Raji (cell line): ENCODE measurements around the gene TRIM4.

Experiments
- POLR2A ChIP-seq: IDR thresholded peaks from 2 replicates; pipeline ENCODE4 v1.6.1; 2011; ENCODE audit warnings: low read depth, low read length, control low read depth; ENCODE audit not compliant: insufficient read depth

Gene TRIM4

GRCh38 chr7:99926321-99926720 lies 7.0 kb upstream of the TRIM4 start:
- TF ChIP-seq POLR2A = no peak

- no peak for TF ChIP-seq POLR2A
Measured at GRCh38 chr7:99923200-99923599, 3.9 kb upstream of the TRIM4 start.

GRCh38 chr7:99920149-99920548 lies 819 bp upstream of the TRIM4 start:
- TF ChIP-seq POLR2A = no peak

GRCh38 chr7:99919814-99920112 lies 433 bp upstream of the TRIM4 start:
- no peak for TF ChIP-seq POLR2A

DNA sequence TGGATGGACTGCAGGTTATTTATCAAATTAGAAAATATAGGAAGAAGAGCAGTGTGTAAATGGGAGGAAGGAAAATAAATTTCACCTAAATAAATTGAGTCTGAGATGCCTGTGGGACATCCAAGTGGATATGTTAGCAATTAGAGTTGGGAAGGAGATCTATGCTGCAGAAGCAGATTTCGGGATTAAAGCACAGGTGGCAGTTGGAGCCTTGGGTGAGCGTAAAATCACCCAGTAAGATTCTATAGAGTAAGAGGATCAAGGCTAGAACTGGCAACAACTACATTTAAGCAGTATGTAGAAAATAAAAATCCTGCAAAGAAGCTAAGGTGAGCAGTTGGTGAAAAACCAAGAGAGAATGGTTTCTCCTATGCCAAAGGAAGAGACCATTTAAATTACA lies 8.4 kb downstream of the TRIM4 start:
- no peak for TF ChIP-seq POLR2A

DNA sequence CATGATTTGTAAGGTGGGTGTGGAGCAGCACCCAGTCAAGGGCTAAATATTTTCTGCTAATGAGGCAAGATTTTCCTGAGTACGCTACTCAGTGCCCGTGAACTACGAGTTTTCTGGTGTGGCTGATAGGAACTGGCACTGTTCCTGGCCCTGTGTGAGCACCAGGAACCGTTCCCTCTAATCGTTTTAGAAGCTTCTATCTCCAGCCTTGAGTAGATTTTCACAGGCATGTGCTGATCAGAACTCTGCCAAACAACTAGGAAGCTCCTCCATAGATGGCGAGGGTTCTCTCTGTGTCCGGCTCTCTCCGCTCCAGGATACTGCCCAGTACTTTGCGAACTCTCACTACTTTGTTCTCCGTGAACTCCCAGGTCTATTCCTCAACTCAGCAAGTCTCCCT lies 17.7 kb downstream of the TRIM4 start:
- no peak for TF ChIP-seq POLR2A

GRCh38 chr7:99899830-99900519 lies 19.4 kb downstream of the TRIM4 start:
- no peak for TF ChIP-seq POLR2A

- TF ChIP-seq POLR2A = no peak
Measured at GRCh38 chr7:99898836-99899235, 20.5 kb downstream of the TRIM4 start.

GRCh38 chr7:99898023-99898357 lies 21.3 kb downstream of the TRIM4 start:
- TF ChIP-seq POLR2A = no peak

- no peak for TF ChIP-seq POLR2A
Measured at GRCh38 chr7:99897322-99898022, 21.9 kb downstream of the TRIM4 start.

- no peak for TF ChIP-seq POLR2A
Measured at GRCh38 chr7:99894738-99895137, 24.6 kb downstream of the TRIM4 start.

- TF ChIP-seq POLR2A = no peak
Measured at GRCh38 chr7:99893280-99893679, 26.1 kb downstream of the TRIM4 start.

- no peak for TF ChIP-seq POLR2A
Measured at GRCh38 chr7:99881370-99881769, 38.0 kb downstream of the TRIM4 start.

DNA sequence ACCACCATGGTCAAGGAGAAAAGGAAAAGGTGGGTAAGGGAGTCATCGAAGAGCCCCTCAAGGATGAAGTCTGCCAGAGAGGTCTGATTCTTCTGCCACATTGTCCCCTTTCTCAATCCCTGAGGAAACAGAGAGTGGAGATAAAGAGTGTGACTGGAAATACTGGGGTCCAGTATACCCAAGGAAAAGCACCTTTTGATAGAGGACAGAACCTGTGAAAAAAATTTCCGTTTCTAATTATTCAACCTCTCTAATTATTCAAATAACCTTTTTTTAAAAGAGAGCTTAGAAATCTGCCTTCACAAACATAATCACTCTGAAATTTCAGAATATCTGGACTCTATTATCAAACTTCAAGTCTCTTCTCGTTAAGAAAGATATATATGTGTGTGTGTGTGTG lies 42.4 kb downstream of the TRIM4 start, which contains the start of gene OR2AE1:
Gene OR2AE1 (minus strand): TSS at position 101 of the 400 bp plus-strand sequence. CDS start 0 bp downstream, at position 101.
- no peak for TF ChIP-seq POLR2A

- no peak for TF ChIP-seq POLR2A
Measured at GRCh38 chr7:99876491-99876890, 42.8 kb downstream of the TRIM4 start.

- no peak for TF ChIP-seq POLR2A
Measured at GRCh38 chr7:99868246-99868645, 51.1 kb downstream of the TRIM4 start.

- TF ChIP-seq POLR2A = no peak
Measured at GRCh38 chr7:99863847-99864440, 55.4 kb downstream of the TRIM4 start.
